H1 (cell line): ENCODE data around the gene KCNQ1OT1. TPM values are rescaled to one million over a fixed set of nuclear protein-coding genes. Genes with fewer than 3 reads are reported as not detected.

ENCODE experiments used
- CTCF ChIA-PET: fragments of 300-600 bp; sonication (Branson Sonifier 250); formaldehyde crosslinking; loops from one replicate; lab custom pipeline; 2021; ENCODE audit not compliant: partially characterized antibody; lab: Charles Lee
- POLR2A ChIA-PET: fragments of 300-600 bp; sonication (Branson Sonifier 250); formaldehyde crosslinking; loops from one replicate; lab custom pipeline; 2021; ENCODE audit warnings: inconsistent platforms; ENCODE audit not compliant: partially characterized antibody; lab: Charles Lee
- DNase-seq, 2 experiments: peaks; one replicate each; pipeline versions ENCODE4 v3.0.0 to v3.0.0-alpha.2; 2010 to 2022; ENCODE audit warnings: low spot score in 2 of 2, low read depth in 1 of 2, mixed read lengths in 1 of 2
- FAIRE-seq: peaks from 2 replicates; lab custom pipeline; 2011; peaks lifted over from hg19 to GRCh38; lab: Jason Lieb, UNC
- H2AFZ ChIP-seq: 2 replicates; pipeline ENCODE4 v1.8.1; 2012; ENCODE audit warnings: low read length, inconsistent platforms
- H2AK5ac ChIP-seq: 2 replicates; pipeline ENCODE4 v1.6.1; 2013; ENCODE audit warnings: low read depth, low read length
- H2BK120ac ChIP-seq: replicated peaks from 2 replicates; pipeline ENCODE3; 2013; ENCODE audit warnings: low read depth, low read length, inconsistent platforms
- H2BK12ac ChIP-seq: 2 replicates; pipeline ENCODE4 v1.6.1; 2013; ENCODE audit warnings: low read depth, low read length
- H2BK15ac ChIP-seq: 2 replicates; pipeline ENCODE4 v1.6.1; 2013; ENCODE audit warnings: low read length
- H2BK20ac ChIP-seq: 2 replicates; pipeline ENCODE4 v1.6.1; 2013; ENCODE audit warnings: low read length
- H2BK5ac ChIP-seq: 2 replicates; pipeline ENCODE4 v1.6.1; 2013; ENCODE audit warnings: low read depth, low read length
- H3K14ac ChIP-seq: 2 replicates; pipeline ENCODE4 v1.6.1; 2013; ENCODE audit warnings: inconsistent platforms; ENCODE audit not compliant: insufficient read length
- H3K18ac ChIP-seq: 2 replicates; pipeline ENCODE4 v1.6.1; 2013; ENCODE audit warnings: low read length; ENCODE audit errors: extremely low read depth
- H3K23ac ChIP-seq: 2 replicates; pipeline ENCODE4 v1.6.1; 2013; ENCODE audit warnings: inconsistent platforms; ENCODE audit not compliant: insufficient read length
- H3K23me2 ChIP-seq: 2 replicates; pipeline ENCODE4 v1.6.1; 2013; ENCODE audit warnings: low read depth, low read length
- H3K27ac ChIP-seq: 2 replicates; pipeline ENCODE4 v1.6.1; 2011; ENCODE audit warnings: low read depth, low read length, inconsistent platforms
- H3K27me3 ChIP-seq, 4 experiments: replicated peaks in 1 of 4; 1 replicate in 1 of 4; 2 replicates in 3 of 4; pipeline versions ENCODE4 v1.6.1 to v1.8.1; 2011 to 2013; ENCODE audit warnings: low read length in 3 of 4, mild to moderate bottlenecking in 3 of 4, inconsistent platforms in 2 of 4, mixed read lengths in 2 of 4, moderate library complexity in 1 of 4; ENCODE audit not compliant: control insufficient read depth in 3 of 4, insufficient read depth in 3 of 4; ENCODE audit errors: extremely low read depth in 1 of 4
- H3K36me3 ChIP-seq, 4 experiments: 2 replicates each; pipeline versions ENCODE4 v1.6.1 to v1.8.1; 2011 to 2013; ENCODE audit warnings: mild to moderate bottlenecking in 4 of 4, low read length in 3 of 4, moderate library complexity in 2 of 4, control low read depth in 1 of 4, inconsistent platforms in 1 of 4; ENCODE audit not compliant: insufficient read depth in 4 of 4, control insufficient read depth in 2 of 4
- H3K4ac ChIP-seq: replicated peaks from 2 replicates; pipeline ENCODE3; 2013; ENCODE audit warnings: low read length, low read depth, mixed read lengths, inconsistent platforms; ENCODE audit not compliant: insufficient read length
- H3K4me1 ChIP-seq, 4 experiments: replicated peaks in 1 of 4; 1 replicate in 1 of 4; 2 replicates in 3 of 4; pipeline versions ENCODE4 v1.6.1 to v1.8.1; 2011 to 2013; ENCODE audit warnings: low read length in 3 of 4, inconsistent platforms in 2 of 4, mixed read lengths in 1 of 4; ENCODE audit not compliant: insufficient read depth in 4 of 4, control insufficient read depth in 3 of 4
- H3K4me2 ChIP-seq, 2 experiments: 2 replicates each; pipeline versions ENCODE4 v1.6.1 to v1.8.1; 2011 to 2013; ENCODE audit warnings: low read depth in 2 of 2, low read length in 2 of 2, control low read depth in 1 of 2, inconsistent platforms in 1 of 2, mild to moderate bottlenecking in 1 of 2; ENCODE audit not compliant: insufficient read depth in 1 of 2
- H3K4me3 ChIP-seq, 4 experiments: fragments of 200-600, 300-600 bp in 1 of 4; sonication (generic), shearing (Covaris generic), sonication (Bioruptor Twin) in 1 of 4; 2 replicates each; pipeline versions ENCODE4 v1.5.1 to v1.8.1; 2011 to 2016; ENCODE audit warnings: low read length in 4 of 4, low read depth in 3 of 4, control low read depth in 2 of 4, inconsistent platforms in 2 of 4, mild to moderate bottlenecking in 2 of 4, mixed read lengths in 1 of 4, moderate library complexity in 1 of 4; ENCODE audit not compliant: insufficient read depth in 2 of 4; ENCODE audit errors: extremely low read depth in 1 of 4
- H3K56ac ChIP-seq: replicated peaks from 2 replicates; pipeline ENCODE3; 2013; ENCODE audit warnings: low read depth, mild to moderate bottlenecking, mixed read lengths, low read length, inconsistent platforms; ENCODE audit not compliant: insufficient read length
- H3K79me1 ChIP-seq: 2 replicates; pipeline ENCODE4 v1.6.1; 2013; ENCODE audit warnings: low read depth, low read length, control low read depth
- H3K79me2 ChIP-seq, 2 experiments: 2 replicates each; pipeline versions ENCODE4 v1.6.1 to v1.8.1; 2012 to 2013; ENCODE audit warnings: low read length in 2 of 2, mild to moderate bottlenecking in 2 of 2, inconsistent platforms in 1 of 2; ENCODE audit not compliant: insufficient read depth in 2 of 2, control insufficient read depth in 1 of 2
- H3K9ac ChIP-seq, 4 experiments: replicated peaks in 1 of 4; 1 replicate in 1 of 4; 2 replicates in 3 of 4; pipeline versions ENCODE4 v1.6.1 to v1.8.1; 2011 to 2013; ENCODE audit warnings: low read depth in 3 of 4, low read length in 3 of 4, control low read depth in 2 of 4, mild to moderate bottlenecking in 2 of 4, moderate library complexity in 2 of 4, inconsistent platforms in 1 of 4; ENCODE audit errors: extremely low read depth in 1 of 4
- H3K9me3 ChIP-seq, 2 experiments: 2 replicates each; pipeline versions ENCODE4 v1.6.1 to v1.8.1; 2012 to 2013; ENCODE audit warnings: mild to moderate bottlenecking in 2 of 2, moderate library complexity in 2 of 2, control low read depth in 1 of 2, inconsistent platforms in 1 of 2, low read depth in 1 of 2, low read length in 1 of 2, mixed read lengths in 1 of 2; ENCODE audit not compliant: insufficient read depth in 2 of 2
- H4K20me1 ChIP-seq, 2 experiments: replicated peaks in 1 of 2; 2 replicates each; pipeline versions ENCODE3 to v1.8.1; 2011 to 2013; ENCODE audit warnings: inconsistent platforms in 2 of 2, low read length in 2 of 2, mild to moderate bottlenecking in 1 of 2; ENCODE audit not compliant: insufficient read depth in 2 of 2, control insufficient read depth in 1 of 2
- H4K5ac ChIP-seq: 2 replicates; pipeline ENCODE4 v1.6.1; 2013; ENCODE audit warnings: low read length, low read depth, mixed read lengths, inconsistent platforms; ENCODE audit not compliant: insufficient read length
- H4K8ac ChIP-seq: 2 replicates; pipeline ENCODE4 v1.8.0; 2013; ENCODE audit warnings: mild to moderate bottlenecking, moderate library complexity, low read length, inconsistent platforms; ENCODE audit not compliant: insufficient read depth; ENCODE audit errors: extremely low read depth
- H4K91ac ChIP-seq: replicated peaks from 2 replicates; pipeline ENCODE3; 2013; ENCODE audit warnings: low read length, mixed read lengths, inconsistent platforms; ENCODE audit not compliant: insufficient read length
- CBX8 ChIP-seq: fragments of 300-800, 300-1000 bp; sonication (generic); IDR thresholded peaks from 2 replicates; pipeline ENCODE4 v1.7.1; 2016; ENCODE audit warnings: low read depth, low read length, borderline replicate concordance
- CREB1 ChIP-seq: IDR thresholded peaks from 2 replicates; pipeline ENCODE4 v1.6.1; 2012; ENCODE audit warnings: inconsistent platforms
- GTF2F1 ChIP-seq: IDR thresholded peaks from 2 replicates; pipeline ENCODE4 v1.6.1; 2012; ENCODE audit warnings: low read depth, low read length, improper control_type of control experiment, borderline replicate concordance
- HDAC6 ChIP-seq: IDR thresholded peaks from one replicate; pipeline ENCODE4 v1.7.1; 2012; ENCODE audit warnings: low read depth, mild to moderate bottlenecking, inconsistent platforms, low read length, moderate library complexity
- JUND ChIP-seq: IDR thresholded peaks from 2 replicates; pipeline ENCODE4 v1.6.1; 2011; ENCODE audit warnings: mild to moderate bottlenecking, improper control_type of control experiment, low read length
- MAFK ChIP-seq: IDR thresholded peaks from 2 replicates; pipeline ENCODE4 v1.6.1; 2012; ENCODE audit warnings: low read depth, mild to moderate bottlenecking, improper control_type of control experiment, low read length
- PHF8 ChIP-seq: fragments of 200-600 bp; sonication (generic); conservative IDR thresholded peaks from 2 replicates; pipeline ENCODE4 v1.7.1; 2012; ENCODE audit warnings: low read depth, mild to moderate bottlenecking, inconsistent platforms, low read length, moderate library complexity
- POU5F1 ChIP-seq: IDR thresholded peaks from 2 replicates; pipeline ENCODE4 v1.6.1; 2011; ENCODE audit warnings: low read depth, mild to moderate bottlenecking, low read length, moderate library complexity
- RBBP5 ChIP-seq: IDR thresholded peaks from 2 replicates; pipeline ENCODE4 v1.7.1; 2012; ENCODE audit warnings: low read depth, mild to moderate bottlenecking, inconsistent platforms, low read length, moderate library complexity, borderline replicate concordance
- RXRA ChIP-seq: IDR thresholded peaks from 2 replicates; pipeline ENCODE4 v1.6.1; 2011; ENCODE audit warnings: low read depth, mild to moderate bottlenecking, low read length, moderate library complexity; ENCODE audit not compliant: insufficient read depth
- SAP30 ChIP-seq: fragments of 300-600 bp; sonication (generic); IDR thresholded peaks from 2 replicates; pipeline ENCODE4 v1.7.1; 2012; ENCODE audit warnings: low read length, moderate library complexity, mild to moderate bottlenecking, inconsistent platforms; ENCODE audit not compliant: insufficient read depth, insufficient replicate concordance
- SIX5 ChIP-seq: IDR thresholded peaks from 2 replicates; pipeline ENCODE4 v1.6.1; 2011; ENCODE audit warnings: mild to moderate bottlenecking, low read depth, low read length
- TEAD4 ChIP-seq: IDR thresholded peaks from 2 replicates; pipeline ENCODE4 v1.6.1; 2012; ENCODE audit warnings: low read depth, low read length, inconsistent platforms, mixed read lengths
- YY1 ChIP-seq: IDR thresholded peaks from 2 replicates; pipeline ENCODE4 v1.6.1; 2011; ENCODE audit warnings: low read depth, mild to moderate bottlenecking, low read length
- ZNF274 ChIP-seq: IDR thresholded peaks from 2 replicates; pipeline ENCODE4 v1.7.0; 2012; ENCODE audit warnings: low read length, borderline replicate concordance; ENCODE audit errors: extremely low read depth
- WGBS, 2 experiments: shearing (Covaris generic) in 1 of 2; methylation state at CpG; one replicate each; pipeline versions ENCODE4 v1.1.6 to v1.1.7; 2013 to 2015; ENCODE audit warnings: low lambda C conversion rate in 2 of 2, mixed read lengths in 2 of 2, inconsistent platforms in 1 of 2, low coverage in 1 of 2, missing lambda C conversion rate in 1 of 2; ENCODE audit not compliant: insufficient replicate concordance in 2 of 2, insufficient coverage in 1 of 2, insufficient read length in 1 of 2; ENCODE audit errors: extremely low coverage in 1 of 2, missing lambda C conversion rate in 1 of 2; 5-methylcytosine and 5-hydroxymethylcytosine counted together
- polyA plus RNA-seq, 7 experiments: library from polyadenylated mRNA; depleted of rRNA in 3 of 7; stranded (reverse) in 5 of 7; unstranded in 2 of 7; fragments of >200 nt in 5 of 7; fragments of 200-250 nt in 2 of 7; gene quantifications; 1 replicate in 5 of 7; 2 replicates in 1 of 7; 4 replicates in 1 of 7; pipeline versions ENCODE4 v1.2.1 to v1.2.3, GENCODE V29; 2011 to 2013; ENCODE audit warnings: missing spikeins in 2 of 7, mixed read lengths in 2 of 7
- total RNA-seq: library from RNA; stranded (reverse); fragmentation: NEBNext Ultra II Directional; extraction: Animal tissue kit (Norgen Biotek cat#: 25700); gene quantifications from 2 replicates; pipeline ENCODE4 v1.2.1, GENCODE V29; 2021

Gene KCNQ1OT1
- total and polyA plus RNA-seq, 2 of the 8 experiments (the other 6 are each of a cell fraction or from before 2014, with no cell fraction given): 0.21 to 1.2 TPM

GRCh38 chr11:2722955-2723354 is 23.2 kb upstream of the KCNQ1OT1 start:
- peak overlapping the region; percentile 65; the same call in 1 of the 2 replicates for H2AK5ac ChIP-seq
- no peak overlapping the region for H2BK120ac ChIP-seq
- no peaks in the 10 kb centered on the region for H3K79me1 ChIP-seq
- 0 out of 2 replicates have a peak overlapping the region, but pooled peaks have one; percentile 8 for H2BK15ac ChIP-seq
- no peak overlapping the region for H3K27ac ChIP-seq
- no peak overlapping the region for H3K9ac ChIP-seq
- no peak overlapping the region for H3K56ac ChIP-seq
- peaks cover 11 to 34% (median 27%) of the 10 kb centered on the region in 4 experiments for H3K4me1 ChIP-seq
- ChIA-PET CTCF (interaction anchor here (0.5 to 2.5 kb wide), 5 partner anchors 20 to 444 kb away, joined by 3 to 9 read pairs (median 5); no protein-coding TSS in a partner anchor), POLR2A (interaction anchor here (1.6 kb wide), 1 partner anchor 30 kb away, joined by 5 read pairs; no protein-coding TSS in a partner anchor)
- H3K23me2 ChIP-seq: no peaks in the 10 kb centered on the region
- no peak overlapping the region for H2BK5ac ChIP-seq
- peaks cover 12 to 21% of the 10 kb centered on the region in 2 experiments for H3K9me3 ChIP-seq
- no peak overlapping the region for H3K4me3 ChIP-seq
- H4K5ac ChIP-seq: no peak overlapping the region
- H3K79me2 ChIP-seq: no peaks in the 10 kb centered on the region
- H3K4me2 ChIP-seq: no peak overlapping the region
- FAIRE-seq (no peak), DNase-seq (no peak)
- no peak overlapping the region for H2AFZ ChIP-seq
- no peak overlapping the region for H3K23ac ChIP-seq
- peaks cover 34 to 96% (median 76%) of the 10 kb centered on the region in 4 experiments for H3K27me3 ChIP-seq
- peaks cover 0 to 16% of the 10 kb centered on the region in 2 experiments for H4K20me1 ChIP-seq
- no peak overlapping the region for H3K14ac ChIP-seq
- no peak overlapping the region for H4K91ac ChIP-seq
- 86% methylated on average over 15 of the region's 15 CpGs; no CpG with 5 or more reads in 1 of the 2 experiments for WGBS, 2 experiments
- no peak overlapping the region; the same call in 1 of the 2 replicates for H4K8ac ChIP-seq
- H3K36me3 ChIP-seq: no peaks in the 10 kb centered on the region
- H3K4ac ChIP-seq: no peak overlapping the region
- no peak overlapping the region; the same call in 1 of the 2 replicates for H2BK12ac ChIP-seq
- no peak overlapping the region for H2BK20ac ChIP-seq
- no peak overlapping the region; the same call in 1 of the 2 replicates for H3K18ac ChIP-seq
- TF ChIP-seq SAP30 (no peak), TEAD4 (no peak), RBBP5 (no peak), PHF8 (no peak), YY1 (no peak), POU5F1 (no peak), JUND (no peak), GTF2F1 (no peak), SIX5 (no peak), CBX8 (no peak), HDAC6 (no peak), RXRA (no peak), CREB1 (no peak), ZNF274 (no peak), MAFK (no peak)
